RWPE2 (cell line): Measurements from ENCODE around the gene ACTR10.

Experiments used
- ATAC-seq: fragments of 200-7000 bp; cut with Tn5 transposase; 3 replicates; pipeline ENCODE4 v1.9.1; 2021; ENCODE audit warnings: low read depth
- DNase-seq: peaks from one replicate; pipeline ENCODE4 v3.0.0-alpha.2; 2020; ENCODE audit warnings: low spot score
- H3K27ac ChIP-seq: fragments of 450-650 bp; 2 replicates; pipeline ENCODE4 v1.5.1; 2017; ENCODE audit warnings: mild to moderate bottlenecking; ENCODE audit not compliant: poor library complexity, severe bottlenecking
- H3K27me3 ChIP-seq: fragments of 250-450 bp; sonication (Bioruptor Pico); 2 replicates; pipeline ENCODE4 v1.5.1; 2021; ENCODE audit warnings: mild to moderate bottlenecking, moderate library complexity; ENCODE audit not compliant: insufficient read depth, poor library complexity, severe bottlenecking
- H3K36me3 ChIP-seq: fragments of 250-450 bp; sonication (Bioruptor Pico); 2 replicates; pipeline ENCODE4 v1.5.1; 2020; ENCODE audit warnings: low read depth, mild to moderate bottlenecking, moderate library complexity
- H3K4me1 ChIP-seq: fragments of 250-450 bp; sonication (Bioruptor Pico); 2 replicates; pipeline ENCODE4 v1.5.1; 2021; ENCODE audit warnings: mild to moderate bottlenecking, moderate library complexity; ENCODE audit not compliant: insufficient read depth, poor library complexity, severe bottlenecking
- H3K4me3 ChIP-seq: fragments of 250-450 bp; sonication (Bioruptor Pico); 2 replicates; pipeline ENCODE4 v1.5.1; 2021; ENCODE audit warnings: mild to moderate bottlenecking, moderate library complexity; ENCODE audit not compliant: severe bottlenecking
- H3K9me3 ChIP-seq: fragments of 250-450 bp; sonication (Bioruptor Pico); 2 replicates; pipeline ENCODE4 v1.5.1; 2021; ENCODE audit warnings: mild to moderate bottlenecking, moderate library complexity; ENCODE audit not compliant: severe bottlenecking
- CTCF ChIP-seq: fragments of 450-650 bp; IDR thresholded peaks from one replicate; pipeline ENCODE4 v1.5.1; 2017; ENCODE audit warnings: mild to moderate bottlenecking, moderate library complexity; ENCODE audit not compliant: poor library complexity, severe bottlenecking

The ACTR10 gene

GRCh38 chr14:58198086-58198485, 1.9 kb upstream of the ACTR10 start:
- peaks cover 6% of the 10 kb centered on the region; the same call in 1 of the 2 replicates for H3K36me3 ChIP-seq
- no peaks in the 10 kb centered on the region for H3K27me3 ChIP-seq
- peaks cover 9% of the 10 kb centered on the region for H3K4me1 ChIP-seq
- no peak for TF ChIP-seq CTCF
- H3K27ac ChIP-seq = no peak overlapping the region
- DNase-seq (no peak), ATAC-seq (no peak)
- H3K9me3 ChIP-seq = no peaks in the 10 kb centered on the region
- H3K4me3 ChIP-seq = no peak overlapping the region

GRCh38 chr14:58200480-58200841, 512 bp downstream of the ACTR10 start:
- H3K36me3 ChIP-seq = peaks cover 27% of the 10 kb centered on the region
- H3K27me3 ChIP-seq = no peaks in the 10 kb centered on the region
- H3K9me3 ChIP-seq = no peaks in the 10 kb centered on the region
- peak overlapping the region; percentile 50 for H3K27ac ChIP-seq
- DNase-seq (no peak), ATAC-seq (peak; percentile 2; the same call in 1 of the 3 replicates)
- peak overlapping the region; percentile 89 for H3K4me3 ChIP-seq
- TF ChIP-seq CTCF = no peak
- peaks cover 9% of the 10 kb centered on the region for H3K4me1 ChIP-seq

GRCh38 chr14:58200846-58201245, 897 bp downstream of the ACTR10 start:
- H3K4me3 ChIP-seq = peak overlapping the region; percentile 89
- DNase-seq (no peak), ATAC-seq (no peak)
- H3K9me3 ChIP-seq = no peaks in the 10 kb centered on the region
- H3K27ac ChIP-seq = peak overlapping the region; percentile 50
- H3K36me3 ChIP-seq = peaks cover 31% of the 10 kb centered on the region
- no peaks in the 10 kb centered on the region for H3K27me3 ChIP-seq
- H3K4me1 ChIP-seq = peaks cover 9% of the 10 kb centered on the region
- no peak for TF ChIP-seq CTCF

- TF ChIP-seq CTCF = no peak
Measured at GRCh38 chr14:58213176-58213575, 13.2 kb downstream of the ACTR10 start.

DNA sequence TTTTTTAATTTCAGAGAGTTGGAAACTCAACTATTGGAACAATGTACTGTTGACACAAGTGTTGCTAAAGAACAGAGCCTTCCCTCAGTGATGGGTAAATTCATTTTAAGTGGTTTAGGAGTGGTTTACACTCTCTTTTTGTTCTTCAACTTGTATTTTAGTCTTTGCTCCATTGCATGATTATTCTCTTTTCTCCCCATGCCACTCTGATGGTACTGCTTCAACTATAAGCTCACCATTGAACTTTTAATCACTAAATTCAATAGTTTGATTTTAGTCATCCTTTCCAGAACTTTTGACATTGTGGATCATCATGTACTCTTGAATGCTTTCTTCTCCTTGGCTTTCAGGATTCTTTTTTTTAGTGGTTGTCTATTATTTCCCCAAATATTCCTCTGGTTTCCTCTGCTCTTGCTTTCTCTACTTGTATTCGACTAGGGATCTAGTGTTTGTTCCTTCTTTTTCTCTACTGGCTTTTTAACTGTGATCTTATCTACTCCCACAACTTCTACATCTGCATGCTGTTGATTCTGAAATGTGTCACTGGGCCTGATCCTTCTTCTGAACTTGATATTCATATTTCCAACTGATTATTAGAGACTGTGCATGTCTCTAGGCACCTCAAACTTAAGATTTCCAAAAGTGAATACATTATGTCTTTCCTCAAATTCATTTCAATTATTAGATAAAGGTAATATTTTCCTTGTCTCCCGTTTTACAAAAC, 15.4 kb downstream of the ACTR10 start:
- no peak for TF ChIP-seq CTCF
- no peak overlapping the region for H3K27ac ChIP-seq
- no peak overlapping the region for H3K4me3 ChIP-seq
- no peaks in the 10 kb centered on the region for H3K27me3 ChIP-seq
- no peaks in the 10 kb centered on the region for H3K9me3 ChIP-seq
- H3K36me3 ChIP-seq = peaks cover 93% of the 10 kb centered on the region
- DNase-seq (no peak), ATAC-seq (no peak)
- no peaks in the 10 kb centered on the region for H3K4me1 ChIP-seq

More at GRCh38 chr14:58213176-58213575, 13.2 kb downstream of the ACTR10 start:
- Histone ChIP-seq H3K27ac (no peak overlapping the region), H3K4me1 (no peaks in the 10 kb centered on the region), H3K4me3 (no peak overlapping the region), H3K9me3 (no peaks in the 10 kb centered on the region), H3K27me3 (no peaks in the 10 kb centered on the region), H3K36me3 (peaks cover 93% of the 10 kb centered on the region)
- no peak for ATAC-seq
- no peak for DNase-seq
